Thoracic aorta (tissue), 2 donors: ENCODE results near the gene B2M. TPM values are rescaled to one million over a fixed set of nuclear protein-coding genes. Genes with fewer than 3 reads are reported as not detected.

ENCODE experiments used
- ATAC-seq: fragments of 150-250 bp; one replicate; pipeline ENCODE4 v1.8.0; 2017; ENCODE audit warnings: low read depth; ENCODE audit not compliant: insufficient number of reproducible peaks, low FRiP score
- DNase-seq: peaks from one replicate; pipeline ENCODE4 v3.0.0-alpha.2; 2020; ENCODE audit warnings: low spot score
- H3K27ac ChIP-seq, 2 donors: fragments of 200-600 bp; sonication (generic); 1 replicate in 1 of 2; 2 replicates in 1 of 2; pipeline ENCODE4 v1.5.1; 2016; ENCODE audit warnings: mild to moderate bottlenecking in 2 of 2, moderate library complexity in 2 of 2
- H3K27me3 ChIP-seq: fragments of 200-600 bp; sonication (generic); replicated peaks from 2 replicates; pipeline ENCODE4 v1.6.0; 2016; ENCODE audit warnings: mild to moderate bottlenecking; ENCODE audit not compliant: insufficient read depth
- H3K36me3 ChIP-seq: fragments of 200-600 bp; sonication (generic); one replicate; pipeline ENCODE4 v1.5.1; 2016
- H3K4me1 ChIP-seq, 2 donors: fragments of 200-600 bp; sonication (generic); 1 replicate in 1 of 2; 2 replicates in 1 of 2; pipeline versions ENCODE4 v1.5.1 to v1.6.0; 2016; ENCODE audit warnings: low read depth in 2 of 2, mild to moderate bottlenecking in 1 of 2; ENCODE audit not compliant: control insufficient read depth in 1 of 2
- H3K4me3 ChIP-seq: fragments of 200-600 bp; sonication (generic); 2 replicates; pipeline ENCODE4 v1.5.1; 2016; ENCODE audit warnings: mild to moderate bottlenecking
- H3K9me3 ChIP-seq: fragments of 200-600 bp; sonication (generic); 2 replicates; pipeline ENCODE4 v1.5.1; 2016
- CTCF ChIP-seq: fragments of 200-600 bp; sonication (generic); IDR thresholded peaks from one replicate; pipeline ENCODE4 v1.5.1; 2019; ENCODE audit warnings: antibody characterized with exemption
- total RNA-seq, 2 donors: library from RNA; depleted of rRNA; stranded (reverse); fragments of >200 nt; gene quantifications; one replicate each; pipeline versions ENCODE4 v1.1.0 to v1.2.3, GENCODE V29; 2016

B2M gene
- 1,000 to 10,000 TPM; 2,389 to 3,309 TPM for total RNA-seq

GRCh38 chr15:44711096-44711742, at the start of gene B2M, which contains the start of gene PATL2:
TSS of gene B2M (plus strand) at chr15:44711517. CDS start at chr15:44711547, 30 bp downstream.
TSS of gene PATL2 (minus strand) at chr15:44711323. CDS start at chr15:44676490, 34,833 bp downstream.
- Histone ChIP-seq H3K4me3 (peak within 1 kb of the TSS; percentile 99), H3K36me3 (peaks cover 8% of the 10 kb centered on the region), H3K27ac (peak within 1 kb of the TSS; percentile 99), H3K9me3 (no peaks in the 10 kb centered on the region), H3K27me3 (no peaks in the 10 kb centered on the region), H3K4me1 (peaks cover 13 to 40% of the 10 kb centered on the region in 2 donors)
- DNase-seq = peak; percentile 89
- TF ChIP-seq CTCF = peak; percentile 4
- peak; percentile 85 for ATAC-seq

DNA sequence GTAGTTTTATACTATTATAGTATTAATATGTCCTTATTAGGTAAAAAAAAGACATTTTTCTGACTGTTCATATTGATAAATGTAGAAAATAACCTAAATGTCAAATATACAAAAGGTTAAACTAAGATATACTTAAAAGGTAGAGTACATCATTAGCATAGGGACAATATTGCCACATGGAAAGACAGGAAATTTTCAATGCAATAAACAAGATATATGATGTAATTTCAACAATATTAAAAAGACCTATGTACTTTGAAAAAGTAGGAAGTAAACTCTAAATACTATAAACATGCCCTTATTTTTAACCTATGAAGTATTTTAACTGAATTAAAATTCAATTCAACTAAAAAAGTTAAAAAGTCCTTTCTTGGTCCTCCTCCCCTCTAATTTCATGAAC, 49.7 kb upstream of the B2M start:
- DNase-seq (no peak), ATAC-seq (no peak)
- Histone ChIP-seq H3K9me3 (no peaks in the 10 kb centered on the region), H3K36me3 (peaks cover 3% of the 10 kb centered on the region), H3K4me3 (peak overlapping the region; percentile 97), H3K27ac (no peak overlapping the region), H3K4me1 (peaks cover 18% of the 10 kb centered on the region in 2 donors), H3K27me3 (no peaks in the 10 kb centered on the region)
- TF ChIP-seq CTCF = no peak

DNA sequence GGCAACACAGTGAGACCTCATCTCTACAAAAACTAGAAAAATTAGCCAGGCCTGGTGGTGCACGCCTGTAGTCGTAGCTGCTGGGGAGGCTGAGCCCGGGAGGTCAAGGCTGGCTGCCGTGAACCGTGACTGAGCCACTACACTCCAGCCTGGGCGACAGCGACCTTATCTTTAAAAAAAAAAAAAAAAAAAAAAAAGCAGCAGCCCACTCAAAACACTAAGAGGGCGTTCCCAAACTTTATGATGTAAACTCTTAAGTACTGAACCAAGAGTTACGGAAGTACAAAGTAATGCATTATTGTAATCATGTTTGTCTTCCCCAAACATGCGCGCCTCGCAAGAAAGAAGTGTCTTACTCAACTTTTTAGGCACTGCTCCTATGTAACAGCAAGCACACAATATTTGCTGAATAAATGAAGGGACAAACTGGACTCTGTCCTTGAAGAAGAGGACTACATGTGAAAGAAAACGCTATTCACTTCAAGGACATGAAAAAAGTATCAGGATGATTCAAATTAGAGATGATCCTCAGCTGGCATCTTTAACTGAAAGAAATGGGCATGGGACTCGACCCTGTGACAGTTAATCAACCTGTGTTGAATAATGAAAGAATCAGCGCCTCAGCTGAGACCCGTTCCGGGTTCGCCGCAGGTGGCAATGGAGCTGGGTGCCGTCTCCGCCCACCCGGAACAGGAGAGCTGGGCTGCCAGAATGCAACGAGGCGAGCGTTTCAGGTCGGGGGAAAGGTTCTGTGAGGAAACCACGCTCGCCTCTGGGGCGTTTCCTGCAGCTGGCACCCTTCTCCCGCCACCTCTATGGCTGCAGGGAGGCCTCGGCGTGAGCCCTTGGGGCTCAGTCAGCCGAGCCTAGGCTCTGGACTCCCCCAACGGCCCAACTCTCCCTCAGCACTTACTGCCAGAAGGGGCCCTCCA, 48.6 kb upstream of the B2M start:
- Histone ChIP-seq H3K4me3 (peak overlapping the region; percentile 97), H3K27ac (peak overlapping the region; percentile 92 to 98), H3K27me3 (no peaks in the 10 kb centered on the region), H3K9me3 (no peaks in the 10 kb centered on the region), H3K4me1 (peaks cover 18% of the 10 kb centered on the region in 2 donors), H3K36me3 (peaks cover 3% of the 10 kb centered on the region)
- no peak for TF ChIP-seq CTCF
- peak; percentile 8 for DNase-seq
- peak; percentile 31 for ATAC-seq

- TF ChIP-seq CTCF = peak; percentile 94
- peak within 1 kb of the TSS; percentile 97 for H3K4me3 ChIP-seq
- peaks cover 18% of the 10 kb centered on the region in 2 donors for H3K4me1 ChIP-seq
- H3K9me3 ChIP-seq = no peaks in the 10 kb centered on the region
- H3K27ac ChIP-seq = peak within 1 kb of the TSS; percentile 92 to 98
- DNase-seq (peak; percentile 96), ATAC-seq (peak; percentile 99)
- H3K36me3 ChIP-seq = no peaks in the 10 kb centered on the region
- H3K27me3 ChIP-seq = no peaks in the 10 kb centered on the region
Observed at GRCh38 chr15:44663410-44664308, 47.7 kb upstream of the B2M start, which contains the start of gene SPG11. TSS of gene SPG11 (minus strand) at chr15:44663662. CDS start at chr15:44663647, 15 bp downstream.
